Stomach (tissue), 4 donors: Measurements from ENCODE around the gene HCN2.

Experiments
- EP300 ChIP-seq: sonication (generic); formaldehyde crosslinking; IDR thresholded peaks from one replicate; pipeline ENCODE4 v1.6.1; 2017; ENCODE audit warnings: antibody characterized with exemption
- POLR2A ChIP-seq, 4 donors: fragments of 450-650 bp; IDR thresholded peaks; one replicate each; pipeline ENCODE4 v1.6.1; 2016; ENCODE audit warnings: antibody characterized with exemption in 4 of 4, control low read depth in 2 of 4, mild to moderate bottlenecking in 1 of 4, moderate library complexity in 1 of 4
- POLR2AphosphoS5 ChIP-seq, 3 donors: sonication (generic); formaldehyde crosslinking; IDR thresholded peaks; one replicate each; pipeline ENCODE4 v1.6.1; 2016; ENCODE audit warnings: antibody characterized with exemption in 3 of 3
- TF ChIP-seq, protein P1 (sequence below), 7 experiments: fragments of 450-650 bp in 4 of 7; fragments of 200-600 bp in 3 of 7; sonication (generic) in 3 of 7; IDR thresholded peaks; one replicate each; pipeline ENCODE4 v1.5.1; 2016 to 2019; ENCODE audit warnings: antibody characterized with exemption in 7 of 7, control low read depth in 2 of 7, mild to moderate bottlenecking in 1 of 7

DNA sequence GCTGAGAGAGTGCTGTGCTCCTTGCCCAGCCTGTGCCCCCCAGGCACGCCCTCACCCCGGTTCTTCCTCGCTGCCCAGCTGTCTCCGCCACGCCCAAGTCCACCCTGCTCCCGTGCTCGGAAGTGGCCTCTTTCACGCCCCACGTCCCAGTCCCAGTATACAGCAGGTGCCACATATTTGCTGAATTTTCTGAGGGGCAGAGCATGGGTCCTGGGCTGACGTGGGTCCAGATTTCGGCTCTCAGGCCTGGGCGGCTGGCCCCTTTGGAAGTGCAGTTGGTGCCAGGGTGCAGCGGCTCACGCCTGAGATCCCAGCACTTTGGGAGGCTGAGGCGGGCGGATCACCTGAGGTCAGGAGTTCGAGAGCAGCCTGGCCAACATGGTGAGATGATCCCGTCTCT, 3.4 kb downstream of the HCN2 start:
- TF ChIP-seq POLR2A (IDR thresholded peaks at IDR 0.05) = no peak
- TF ChIP-seq, protein P1, sequence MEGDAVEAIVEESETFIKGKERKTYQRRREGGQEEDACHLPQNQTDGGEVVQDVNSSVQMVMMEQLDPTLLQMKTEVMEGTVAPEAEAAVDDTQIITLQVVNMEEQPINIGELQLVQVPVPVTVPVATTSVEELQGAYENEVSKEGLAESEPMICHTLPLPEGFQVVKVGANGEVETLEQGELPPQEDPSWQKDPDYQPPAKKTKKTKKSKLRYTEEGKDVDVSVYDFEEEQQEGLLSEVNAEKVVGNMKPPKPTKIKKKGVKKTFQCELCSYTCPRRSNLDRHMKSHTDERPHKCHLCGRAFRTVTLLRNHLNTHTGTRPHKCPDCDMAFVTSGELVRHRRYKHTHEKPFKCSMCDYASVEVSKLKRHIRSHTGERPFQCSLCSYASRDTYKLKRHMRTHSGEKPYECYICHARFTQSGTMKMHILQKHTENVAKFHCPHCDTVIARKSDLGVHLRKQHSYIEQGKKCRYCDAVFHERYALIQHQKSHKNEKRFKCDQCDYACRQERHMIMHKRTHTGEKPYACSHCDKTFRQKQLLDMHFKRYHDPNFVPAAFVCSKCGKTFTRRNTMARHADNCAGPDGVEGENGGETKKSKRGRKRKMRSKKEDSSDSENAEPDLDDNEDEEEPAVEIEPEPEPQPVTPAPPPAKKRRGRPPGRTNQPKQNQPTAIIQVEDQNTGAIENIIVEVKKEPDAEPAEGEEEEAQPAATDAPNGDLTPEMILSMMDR (IDR thresholded peaks at IDR 0.05) = no peak
- TF ChIP-seq POLR2AphosphoS5 (IDR thresholded peaks at IDR 0.05) = no peak
- TF ChIP-seq EP300 = no peak
